RCC 7860 (cell line): Measurements from ENCODE around the gene L3MBTL3.
A peak's percentile ranks its signal among the peaks of the same experiment; 100 is the strongest.
"Not testable (repeated sequence)": the region's sequence is repeated elsewhere in the genome, so short reads cannot be mapped to it uniquely, and the experiment has no call there.

ENCODE experiments used
- DNase-seq: peaks from one replicate; pipeline ENCODE4 v3.0.0-alpha.2; 2015; ENCODE audit warnings: low spot score
- FAIRE-seq: peaks from 2 replicates; lab custom pipeline; 2012; peaks lifted over from hg19 to GRCh38; lab: Jason Lieb, UNC

The L3MBTL3 gene

GRCh38 chr6:130173377-130174004 lies 155.1 kb downstream of the L3MBTL3 start:
- DNase-seq, FAIRE-seq: not testable (repeated sequence)

- DNase-seq (no peak), FAIRE-seq (no peak)
Measured at GRCh38 chr6:130176378-130176777, 158.0 kb downstream of the L3MBTL3 start.

GRCh38 chr6:130178692-130179091 lies 160.3 kb downstream of the L3MBTL3 start:
- FAIRE-seq (peak; percentile 82), DNase-seq (peak; percentile 69)

- FAIRE-seq (no peak), DNase-seq (no peak)
Measured at GRCh38 chr6:130182466-130182865, 164.1 kb downstream of the L3MBTL3 start.

GRCh38 chr6:130183271-130184222 lies 165.2 kb downstream of the L3MBTL3 start:
- no peak for FAIRE-seq

GRCh38 chr6:130185658-130186057 lies 167.3 kb downstream of the L3MBTL3 start:
- no peak for FAIRE-seq
- no peak for DNase-seq

More at GRCh38 chr6:130183271-130184222, 165.2 kb downstream of the L3MBTL3 start:
- no peak for DNase-seq

GRCh38 chr6:130187335-130188206 lies 169.2 kb downstream of the L3MBTL3 start:
- no peak for FAIRE-seq
- no peak for DNase-seq

- DNase-seq, result no peak
- FAIRE-seq, result no peak
Measured at GRCh38 chr6:130188207-130188899, 170.0 kb downstream of the L3MBTL3 start.

- FAIRE-seq (no peak), DNase-seq (no peak)
Measured at GRCh38 chr6:130189531-130190397, 171.4 kb downstream of the L3MBTL3 start.
